Measurements from ENCODE around the gene PLS3.

PLS3 gene

DNA sequence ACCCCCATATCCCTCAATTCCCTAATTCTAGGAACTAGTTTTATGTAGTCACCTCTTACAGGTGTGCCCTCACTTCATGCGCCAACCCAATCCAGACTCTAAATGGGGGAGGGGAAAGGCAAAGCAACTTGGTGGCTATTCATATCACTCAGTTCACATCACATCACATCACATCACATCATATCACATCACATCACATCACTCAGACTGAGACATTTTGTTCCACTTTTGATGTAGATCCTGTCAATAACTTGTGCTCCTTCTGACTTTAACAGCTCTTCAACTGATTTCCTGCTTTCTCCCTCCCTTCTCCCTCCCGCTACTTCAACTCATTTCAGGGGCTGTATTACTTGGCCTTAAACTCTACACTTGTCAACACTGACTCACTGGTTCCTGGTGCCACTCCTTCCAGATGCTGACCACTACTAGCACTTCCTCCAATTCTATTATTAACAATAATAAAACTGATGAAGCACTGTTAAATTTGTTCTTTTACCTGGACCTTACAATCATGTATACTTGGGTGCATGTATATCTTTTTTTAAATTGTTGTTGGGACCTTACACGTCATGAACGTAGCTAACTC is 29.1 kb upstream of the PLS3 start:
- Histone ChIP-seq H3K9ac (no peak overlapping the region), H3K27ac (no peak overlapping the region), H3K36me3 (ENCODE audit: control insufficient read depth, insufficient read depth, low read length) (no peaks in the 10 kb centered on the region), H3K27me3 (ENCODE audit: control insufficient read depth, insufficient read depth, low read length) (no peaks in the 10 kb centered on the region), H3K4me1 (no peaks in the 10 kb centered on the region), H3K79me2 (no peaks in the 10 kb centered on the region), H3K9me3 (ENCODE audit: control insufficient read depth, low read length) (no peaks in the 10 kb centered on the region), H3K4me3 (ENCODE audit: low read depth, low read length) (no peak overlapping the region), H3K4me2 (ENCODE audit: low read length) (no peak overlapping the region), H2AFZ (no peak overlapping the region)
- TF ChIP-seq, protein P1, sequence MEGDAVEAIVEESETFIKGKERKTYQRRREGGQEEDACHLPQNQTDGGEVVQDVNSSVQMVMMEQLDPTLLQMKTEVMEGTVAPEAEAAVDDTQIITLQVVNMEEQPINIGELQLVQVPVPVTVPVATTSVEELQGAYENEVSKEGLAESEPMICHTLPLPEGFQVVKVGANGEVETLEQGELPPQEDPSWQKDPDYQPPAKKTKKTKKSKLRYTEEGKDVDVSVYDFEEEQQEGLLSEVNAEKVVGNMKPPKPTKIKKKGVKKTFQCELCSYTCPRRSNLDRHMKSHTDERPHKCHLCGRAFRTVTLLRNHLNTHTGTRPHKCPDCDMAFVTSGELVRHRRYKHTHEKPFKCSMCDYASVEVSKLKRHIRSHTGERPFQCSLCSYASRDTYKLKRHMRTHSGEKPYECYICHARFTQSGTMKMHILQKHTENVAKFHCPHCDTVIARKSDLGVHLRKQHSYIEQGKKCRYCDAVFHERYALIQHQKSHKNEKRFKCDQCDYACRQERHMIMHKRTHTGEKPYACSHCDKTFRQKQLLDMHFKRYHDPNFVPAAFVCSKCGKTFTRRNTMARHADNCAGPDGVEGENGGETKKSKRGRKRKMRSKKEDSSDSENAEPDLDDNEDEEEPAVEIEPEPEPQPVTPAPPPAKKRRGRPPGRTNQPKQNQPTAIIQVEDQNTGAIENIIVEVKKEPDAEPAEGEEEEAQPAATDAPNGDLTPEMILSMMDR (IDR thresholded peaks at IDR 0.05), result no peak

DNA sequence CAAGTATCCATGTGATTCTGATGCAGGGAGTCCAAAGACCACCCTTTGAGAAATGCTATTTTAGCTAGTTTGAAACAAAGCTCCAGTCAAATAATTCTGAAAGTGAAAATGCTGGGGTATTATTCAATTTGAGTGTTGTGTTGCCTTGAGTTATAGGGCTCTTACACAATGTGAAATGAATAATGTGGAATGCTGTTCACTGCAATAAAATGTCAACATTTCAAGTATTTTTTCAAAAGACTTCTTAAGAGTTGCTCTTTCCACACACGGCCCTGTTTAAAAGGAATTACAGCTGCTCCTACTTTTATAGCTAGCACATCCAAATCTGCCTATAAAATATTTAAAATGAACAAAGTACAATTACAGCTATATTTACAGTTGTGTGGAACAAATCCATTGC is 27.5 kb upstream of the PLS3 start:
- Histone ChIP-seq H3K27me3 (ENCODE audit: control insufficient read depth, insufficient read depth, low read length) (no peaks in the 10 kb centered on the region), H3K4me1 (no peaks in the 10 kb centered on the region), H3K4me2 (ENCODE audit: low read length) (no peak overlapping the region), H3K9me3 (ENCODE audit: control insufficient read depth, low read length) (no peaks in the 10 kb centered on the region), H3K27ac (no peak overlapping the region), H3K4me3 (ENCODE audit: low read depth, low read length) (no peak overlapping the region), H3K79me2 (no peaks in the 10 kb centered on the region), H2AFZ (no peak overlapping the region), H3K9ac (no peak overlapping the region), H3K36me3 (ENCODE audit: control insufficient read depth, insufficient read depth, low read length) (no peaks in the 10 kb centered on the region)
- TF ChIP-seq, protein P1 (IDR thresholded peaks at IDR 0.05), result no peak

DNA sequence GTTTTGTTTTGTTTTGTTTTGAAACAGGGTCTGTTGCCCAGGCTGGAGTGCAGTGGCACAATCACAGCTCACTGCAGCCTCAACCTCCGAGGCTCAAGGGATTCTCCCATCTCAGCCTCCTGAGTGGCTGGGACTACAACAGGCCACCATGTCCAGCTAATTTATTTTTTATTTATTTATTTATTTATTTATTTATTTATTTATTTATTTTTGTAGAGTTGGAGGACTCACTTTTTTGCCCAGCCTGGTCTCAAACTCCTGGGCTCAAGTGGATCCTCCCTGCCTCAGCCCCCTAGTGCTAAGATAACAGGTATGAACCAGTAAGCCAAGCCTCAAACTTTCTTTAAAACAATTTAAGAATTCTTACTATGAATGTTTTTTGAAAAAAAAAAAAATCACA is 26.6 kb upstream of the PLS3 start:
- H3K9ac ChIP-seq, result no peak overlapping the region
- no peak overlapping the region for H2AFZ ChIP-seq
- H3K27ac ChIP-seq, result no peak overlapping the region

DNA sequence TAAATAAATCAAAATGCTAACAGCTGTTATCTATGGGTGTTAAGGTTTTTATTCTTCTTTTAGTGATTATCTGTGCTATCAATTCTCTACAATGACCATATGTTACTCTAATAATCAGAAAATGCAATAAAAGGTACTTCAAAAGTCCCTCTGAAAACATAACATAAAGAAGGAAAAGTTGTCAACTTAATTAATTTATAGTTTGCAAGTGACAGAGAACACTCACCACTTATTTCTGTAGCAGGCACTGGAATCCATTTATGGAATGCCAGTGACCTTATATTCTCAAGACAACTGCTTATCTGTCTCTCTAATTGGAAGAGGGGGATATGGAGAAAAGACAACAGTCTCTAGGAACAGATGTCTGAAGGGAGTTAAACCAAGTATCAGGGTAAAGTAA is 25.6 kb upstream of the PLS3 start:
- no peaks in the 10 kb centered on the region for H3K9me3 ChIP-seq (ENCODE audit: control insufficient read depth, low read length)
- no peaks in the 10 kb centered on the region for H3K27me3 ChIP-seq (ENCODE audit: control insufficient read depth, insufficient read depth, low read length)
- H3K4me2 ChIP-seq (ENCODE audit: low read length), result no peak overlapping the region
- no peak overlapping the region for H3K4me3 ChIP-seq (ENCODE audit: low read depth, low read length)
- H3K36me3 ChIP-seq (ENCODE audit: control insufficient read depth, insufficient read depth, low read length), result no peaks in the 10 kb centered on the region
- no peak overlapping the region for H2AFZ ChIP-seq
- no peak overlapping the region for H3K9ac ChIP-seq
- H3K27ac ChIP-seq, result no peak overlapping the region
- TF ChIP-seq, protein P1 (IDR thresholded peaks at IDR 0.05), result no peak
- no peaks in the 10 kb centered on the region for H3K79me2 ChIP-seq
- no peaks in the 10 kb centered on the region for H3K4me1 ChIP-seq

More for the DNA sequence above, 26.6 kb upstream of the PLS3 start:
- TF ChIP-seq, protein P1 (IDR thresholded peaks at IDR 0.05), result no peak
- H3K9me3 ChIP-seq (ENCODE audit: control insufficient read depth, low read length), result no peaks in the 10 kb centered on the region
- no peaks in the 10 kb centered on the region for H3K4me1 ChIP-seq
- no peaks in the 10 kb centered on the region for H3K36me3 ChIP-seq (ENCODE audit: control insufficient read depth, insufficient read depth, low read length)
- H3K4me3 ChIP-seq (ENCODE audit: low read depth, low read length), result no peak overlapping the region
- no peaks in the 10 kb centered on the region for H3K27me3 ChIP-seq (ENCODE audit: control insufficient read depth, insufficient read depth, low read length)
- no peaks in the 10 kb centered on the region for H3K79me2 ChIP-seq
- H3K4me2 ChIP-seq (ENCODE audit: low read length), result no peak overlapping the region

DNA sequence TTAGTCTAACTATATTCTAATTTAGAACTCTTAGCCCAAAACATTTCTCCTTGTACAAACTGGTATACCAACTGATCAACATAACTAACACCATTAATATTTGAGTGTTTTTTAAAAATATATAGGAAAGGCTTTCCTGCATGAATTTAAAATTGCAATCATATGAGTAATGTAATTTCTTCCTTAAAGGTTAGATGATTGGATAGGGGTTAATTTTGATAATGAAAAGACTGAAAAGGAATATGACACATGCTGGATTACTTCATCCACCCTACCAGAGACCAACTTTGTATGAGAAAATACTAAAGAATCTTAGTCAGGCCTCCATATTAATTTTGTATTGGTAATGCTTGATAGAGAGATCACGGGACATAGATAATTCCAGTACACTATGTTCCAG is 25.1 kb upstream of the PLS3 start:
- Histone ChIP-seq H3K4me1 (no peaks in the 10 kb centered on the region), H3K36me3 (ENCODE audit: control insufficient read depth, insufficient read depth, low read length) (no peaks in the 10 kb centered on the region), H3K79me2 (no peaks in the 10 kb centered on the region), H3K9ac (no peak overlapping the region), H3K4me2 (ENCODE audit: low read length) (no peak overlapping the region), H2AFZ (no peak overlapping the region), H3K27ac (no peak overlapping the region), H3K27me3 (ENCODE audit: control insufficient read depth, insufficient read depth, low read length) (no peaks in the 10 kb centered on the region), H3K4me3 (ENCODE audit: low read depth, low read length) (no peak overlapping the region), H3K9me3 (ENCODE audit: control insufficient read depth, low read length) (no peaks in the 10 kb centered on the region)
- TF ChIP-seq, protein P1 (IDR thresholded peaks at IDR 0.05), result no peak

Data from parathyroid adenoma (tissue), 2 donors.